ENCODE measurements around the gene ABCB8. TPM values are rescaled to one million over a fixed set of nuclear protein-coding genes. Genes with fewer than 3 reads are reported as not detected.

Gene ABCB8
- total and polyA plus RNA-seq, 2 of the 8 experiments (the other 6 are each of a cell fraction or from before 2014, with no cell fraction given) = 17.7 to 27.0 TPM

DNA sequence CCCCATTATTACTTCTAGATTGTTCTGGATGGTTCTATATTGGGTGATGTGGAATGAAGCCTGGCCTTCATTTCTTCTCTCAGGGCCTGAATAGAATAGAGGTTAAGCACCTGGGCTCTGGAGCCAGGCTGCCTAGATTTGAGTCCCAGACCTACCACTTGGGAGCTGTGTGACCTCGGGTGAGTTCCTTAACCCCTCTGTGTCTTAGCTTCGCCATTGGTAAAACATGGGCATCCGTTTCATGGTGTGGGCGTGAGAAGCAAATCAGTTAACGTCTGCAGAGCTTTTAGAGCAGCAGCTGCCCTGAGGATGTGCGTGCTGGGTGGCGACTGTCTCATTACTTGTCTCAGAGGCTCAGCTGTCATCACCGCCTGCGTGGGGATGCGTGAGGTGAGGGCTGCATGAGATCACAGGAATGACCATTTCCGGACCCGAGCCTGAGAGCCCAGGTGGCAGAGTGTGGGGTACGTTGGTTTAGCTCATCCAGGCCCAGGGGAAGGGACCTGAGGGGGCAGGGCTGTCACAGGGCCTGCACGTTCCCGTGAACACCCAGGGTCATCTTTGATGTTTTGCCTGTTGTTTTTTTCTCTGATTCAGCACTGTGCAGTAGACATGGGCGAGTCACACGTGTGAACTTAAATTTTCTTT is 67.7 kb downstream of the ABCB8 start:
- H3K23ac ChIP-seq (ENCODE audit: insufficient read length) = no peak overlapping the region
- no peak overlapping the region for H2AK5ac ChIP-seq (ENCODE audit: low read depth, low read length)
- no peak overlapping the region for H2BK5ac ChIP-seq (ENCODE audit: low read depth, low read length)
- no peaks in the 10 kb centered on the region for H3K9me3 ChIP-seq (ENCODE audit: insufficient read depth in 2 of 2, low read depth in 1 of 2, low read length in 1 of 2)
- H4K20me1 ChIP-seq (replicated peaks in 1 of 2; ENCODE audit: control insufficient read depth in 1 of 2, insufficient read depth in 2 of 2, low read length in 2 of 2) = peaks cover 31 to 50% of the 10 kb centered on the region in 2 experiments
- no peak overlapping the region for H3K18ac ChIP-seq (ENCODE audit: extremely low read depth, low read length)
- no peak overlapping the region for H2AFZ ChIP-seq (ENCODE audit: low read length)
- ChIA-PET CTCF (ENCODE audit: partially characterized antibody) (interaction anchor here (0.9 to 15.1 kb wide), 6 partner anchors 14 to 198 kb away, joined by 3 to 448 read pairs (median 3); no protein-coding TSS in a partner anchor), POLR2A (ENCODE audit: partially characterized antibody) (no interaction called here)
- DNase-seq (ENCODE audit: low read depth in 1 of 2, low spot score in 2 of 2) (no peak), FAIRE-seq (no peak)
- no peak overlapping the region for H3K27ac ChIP-seq (ENCODE audit: low read depth, low read length)
- H3K4me2 ChIP-seq (ENCODE audit: insufficient read depth in 1 of 2, low read depth in 2 of 2, low read length in 2 of 2) = no peak overlapping the region
- H3K56ac ChIP-seq (replicated peaks; ENCODE audit: insufficient read length, low read depth, low read length) = no peak overlapping the region
- no peak overlapping the region for H2BK20ac ChIP-seq (ENCODE audit: low read length)
- H3K27me3 ChIP-seq (replicated peaks in 1 of 4; ENCODE audit: control insufficient read depth in 3 of 4, extremely low read depth in 1 of 4, insufficient read depth in 3 of 4, low read length in 3 of 4) = no peaks in the 10 kb centered on the region
- WGBS, 2 experiments (ENCODE audit: extremely low coverage in 1 of 2, insufficient coverage in 1 of 2, insufficient read length in 1 of 2, insufficient replicate concordance in 2 of 2, low coverage in 1 of 2, low lambda C conversion rate in 2 of 2, missing lambda C conversion rate in 1 of 2) = 89% methylated on average over 15 of the region's 17 CpGs; no CpG with 5 or more reads in 1 of the 2 experiments
- no peak overlapping the region for H2BK15ac ChIP-seq (ENCODE audit: low read length)
- H3K79me2 ChIP-seq (ENCODE audit: control insufficient read depth in 1 of 2, insufficient read depth in 2 of 2, low read length in 2 of 2) = peaks cover 11 to 84% of the 10 kb centered on the region in 2 experiments; a peak in 3 of 4 replicates
- H2BK120ac ChIP-seq (replicated peaks; ENCODE audit: low read depth, low read length) = no peak overlapping the region
- H3K9ac ChIP-seq (replicated peaks in 1 of 4; ENCODE audit: extremely low read depth in 1 of 4, low read depth in 3 of 4, low read length in 3 of 4) = no peak overlapping the region
- H3K4ac ChIP-seq (replicated peaks; ENCODE audit: insufficient read length, low read depth, low read length) = no peak overlapping the region
- H2BK12ac ChIP-seq (ENCODE audit: low read depth, low read length) = no peak overlapping the region
- H4K8ac ChIP-seq (ENCODE audit: extremely low read depth, insufficient read depth, low read length) = no peak overlapping the region
- H3K36me3 ChIP-seq (ENCODE audit: control insufficient read depth in 2 of 4, insufficient read depth in 4 of 4, low read length in 3 of 4) = no peaks in the 10 kb centered on the region
- H4K5ac ChIP-seq (ENCODE audit: insufficient read length, low read depth, low read length) = no peak overlapping the region
- H3K4me3 ChIP-seq (ENCODE audit: extremely low read depth in 1 of 4, insufficient read depth in 2 of 4, low read depth in 3 of 4, low read length in 4 of 4) = no peak overlapping the region
- peaks cover 0 to 8% (median 3%) of the 10 kb centered on the region in 4 experiments; a peak in 4 of 7 replicates for H3K4me1 ChIP-seq (replicated peaks in 1 of 4; ENCODE audit: control insufficient read depth in 3 of 4, insufficient read depth in 4 of 4, low read length in 3 of 4)
- peaks cover 25% of the 10 kb centered on the region for H3K79me1 ChIP-seq (ENCODE audit: low read depth, low read length)
- no peaks in the 10 kb centered on the region; the same call in 1 of the 2 replicates for H3K23me2 ChIP-seq (ENCODE audit: low read depth, low read length)
- H3K14ac ChIP-seq (ENCODE audit: insufficient read length) = no peak overlapping the region
- H4K91ac ChIP-seq (replicated peaks; ENCODE audit: insufficient read length, low read length) = no peak overlapping the region
- TF ChIP-seq SUZ12 (IDR thresholded peaks at IDR 0.05; ENCODE audit: low read length) (no peak), SAP30 (IDR thresholded peaks at IDR 0.05; ENCODE audit: insufficient read depth, insufficient replicate concordance, low read length) (no peak), TEAD4 (IDR thresholded peaks at IDR 0.05; ENCODE audit: low read depth, low read length) (no peak), MAFK (IDR thresholded peaks at IDR 0.05; ENCODE audit: low read depth, low read length) (no peak), SP1 (IDR thresholded peaks at IDR 0.05; ENCODE audit: low read depth, low read length) (no peak), RAD21 (IDR thresholded peaks at IDR 0.05 in 1 of 2, conservative IDR thresholded peaks at IDR 0.05 in 1 of 2; ENCODE audit: low read depth in 2 of 2, low read length in 2 of 2) (no peak), TAF1 (IDR thresholded peaks at IDR 0.05; ENCODE audit: low read depth, low read length) (no peak), CHD2 (IDR thresholded peaks at IDR 0.05; ENCODE audit: low read length) (no peak), JUN (IDR thresholded peaks at IDR 0.05; ENCODE audit: low read depth, low read length) (no peak)
- TF ChIP-seq, protein P1, sequence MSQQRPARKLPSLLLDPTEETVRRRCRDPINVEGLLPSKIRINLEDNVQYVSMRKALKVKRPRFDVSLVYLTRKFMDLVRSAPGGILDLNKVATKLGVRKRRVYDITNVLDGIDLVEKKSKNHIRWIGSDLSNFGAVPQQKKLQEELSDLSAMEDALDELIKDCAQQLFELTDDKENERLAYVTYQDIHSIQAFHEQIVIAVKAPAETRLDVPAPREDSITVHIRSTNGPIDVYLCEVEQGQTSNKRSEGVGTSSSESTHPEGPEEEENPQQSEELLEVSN (IDR thresholded peaks at IDR 0.05) = no peak
